HG03378 (cell line): Measurements from ENCODE around the gene MEI1.

Source experiments
- ATAC-seq: cut with Tn5 transposase; IDR thresholded peaks from one replicate; pipeline ENCODE4 v1.9.1; 2021; ENCODE audit warnings: mild to moderate bottlenecking, moderate library complexity; ENCODE audit not compliant: unreplicated experiment

Gene MEI1

DNA sequence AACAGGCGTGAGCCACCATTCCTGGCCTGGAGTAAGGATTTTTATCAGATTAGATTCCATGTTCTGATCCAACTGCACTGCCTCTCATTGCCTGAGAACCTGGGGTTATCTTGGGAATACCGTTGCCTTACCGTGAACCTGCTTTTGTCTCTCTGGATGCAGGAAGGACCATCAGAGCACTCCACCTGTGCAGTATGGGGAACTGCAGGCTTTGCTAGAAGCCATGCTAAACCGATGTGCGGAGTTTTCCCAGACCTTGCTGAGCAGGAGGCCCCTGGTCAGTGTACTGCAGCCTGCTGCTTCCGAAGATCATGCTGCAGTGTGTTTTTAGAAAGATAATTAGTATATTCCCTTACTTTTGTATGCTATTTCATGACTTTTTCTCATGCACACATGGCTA lies 43.6 kb downstream of the MEI1 start:
- no peak for ATAC-seq

DNA sequence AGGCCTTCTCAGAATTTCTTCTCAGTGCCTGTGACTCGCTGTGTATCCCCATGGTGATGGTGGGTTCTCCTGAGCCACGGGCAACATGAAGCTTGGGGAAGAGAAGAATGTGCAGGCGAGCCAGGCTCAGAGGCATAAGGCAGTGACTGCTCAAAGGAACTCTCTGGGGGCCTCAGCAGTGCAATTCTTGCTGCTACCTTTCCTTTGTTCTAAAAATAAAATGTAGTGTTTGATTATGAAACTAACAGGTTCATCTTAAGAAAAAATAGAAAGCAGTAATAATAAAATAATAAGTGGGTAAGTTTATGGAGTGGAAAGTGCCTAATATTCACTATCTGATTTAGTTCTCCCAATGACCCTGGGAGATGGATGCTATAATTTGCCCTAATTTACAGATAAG lies 46.7 kb downstream of the MEI1 start:
- no peak for ATAC-seq

DNA sequence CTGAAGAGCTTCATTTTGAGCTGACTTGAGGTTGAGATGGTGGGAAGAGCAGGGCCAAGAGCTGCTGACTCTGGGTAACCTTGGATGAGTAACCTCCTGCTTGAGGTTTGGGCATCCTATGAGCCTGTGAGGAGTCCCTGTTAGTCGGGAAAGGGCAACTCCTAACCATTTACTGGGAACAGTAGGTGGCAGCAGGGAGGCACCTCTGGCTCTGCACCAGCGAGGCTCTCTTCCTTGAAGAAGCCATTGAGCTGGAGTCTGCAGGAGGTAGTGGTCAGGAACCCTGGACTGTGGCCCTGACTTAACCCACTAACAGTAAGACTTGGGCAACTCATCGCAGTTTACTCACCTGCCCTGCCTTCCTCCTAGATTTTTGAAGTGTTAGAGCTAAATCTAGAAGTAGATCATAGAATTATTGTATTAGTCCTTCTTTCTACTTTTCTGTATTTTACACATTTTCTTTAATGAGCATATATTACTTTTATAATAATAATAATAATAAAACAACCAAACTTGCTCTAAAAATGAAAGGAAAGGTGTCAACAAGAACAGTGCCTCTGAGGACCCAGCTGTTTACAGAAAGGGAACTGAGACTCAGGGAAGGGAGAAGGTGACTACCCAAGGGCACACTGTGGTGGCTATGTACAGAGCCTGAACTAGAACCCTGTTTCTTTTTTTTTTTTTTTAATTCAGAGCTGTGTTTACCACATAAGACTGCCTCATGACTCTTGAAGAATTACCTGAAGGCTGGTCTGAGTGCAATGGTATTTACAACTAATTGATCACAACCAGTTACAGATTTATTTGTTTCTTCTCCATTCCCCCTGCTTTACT lies 47.5 kb downstream of the MEI1 start:
- peak; percentile 71 for ATAC-seq

DNA sequence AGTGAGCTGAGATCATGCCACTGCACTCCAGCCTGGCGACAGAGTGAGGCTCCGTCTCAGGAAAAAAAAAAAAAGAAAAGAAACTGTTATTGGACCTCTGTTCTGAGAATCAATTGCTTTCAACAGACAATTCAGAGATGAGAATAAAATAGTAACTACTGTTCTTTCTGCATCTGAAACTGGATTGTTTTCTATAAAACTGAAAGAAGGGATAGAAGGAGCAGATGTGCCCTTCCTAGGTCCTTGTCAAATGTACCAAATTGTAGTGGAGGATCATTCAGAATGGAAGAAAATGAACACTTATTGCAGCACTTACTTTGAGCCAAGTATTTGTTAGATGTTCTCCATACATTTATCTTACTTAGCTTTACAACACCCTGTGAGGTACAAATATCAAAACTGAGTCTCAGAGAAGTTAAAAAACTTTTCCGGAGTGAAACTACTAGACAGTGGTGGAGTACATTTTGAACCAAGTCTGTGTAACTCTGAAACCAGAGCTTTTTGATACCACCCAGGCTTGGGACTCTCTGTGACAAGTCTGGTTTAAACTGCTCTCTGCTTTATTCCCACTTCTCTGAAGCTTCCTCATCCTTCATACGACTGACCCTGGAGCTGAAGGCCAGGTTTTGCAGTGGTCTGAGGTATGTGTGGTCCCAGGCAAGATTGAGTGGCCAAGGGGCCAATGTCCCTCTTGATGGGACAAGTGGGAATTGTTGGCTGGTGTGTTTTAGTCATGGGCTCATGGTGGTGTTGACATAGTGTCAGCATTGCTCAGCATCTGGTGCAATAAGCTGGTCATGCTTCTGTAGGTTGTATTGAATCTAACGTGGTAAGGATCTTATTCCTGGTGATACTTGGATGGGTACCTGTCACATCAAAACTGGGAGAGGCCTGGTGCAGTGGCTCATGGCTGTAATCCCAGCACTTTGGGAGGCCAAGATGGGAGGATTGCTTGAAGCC lies 53.0 kb downstream of the MEI1 start:
- ATAC-seq, result no peak

DNA sequence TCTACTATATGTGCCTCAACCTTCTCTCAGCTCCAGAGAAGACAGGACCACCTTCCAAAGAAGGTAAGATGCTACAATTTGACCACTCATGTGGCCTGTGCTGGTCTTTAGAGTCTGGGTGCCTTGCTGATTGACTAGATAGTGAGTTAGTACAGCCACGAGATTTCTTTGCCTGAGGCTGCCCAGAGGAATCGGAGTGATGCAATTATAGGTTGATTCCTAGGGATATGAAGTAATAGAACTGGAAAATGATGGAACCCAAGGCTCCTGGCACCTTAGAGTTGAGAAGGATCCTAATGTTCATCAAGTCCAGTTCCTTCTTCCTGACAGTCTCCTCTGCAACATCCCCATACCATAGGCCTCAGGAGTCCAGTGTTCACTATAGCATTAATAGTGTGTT lies 54.7 kb downstream of the MEI1 start:
- no peak for ATAC-seq

DNA sequence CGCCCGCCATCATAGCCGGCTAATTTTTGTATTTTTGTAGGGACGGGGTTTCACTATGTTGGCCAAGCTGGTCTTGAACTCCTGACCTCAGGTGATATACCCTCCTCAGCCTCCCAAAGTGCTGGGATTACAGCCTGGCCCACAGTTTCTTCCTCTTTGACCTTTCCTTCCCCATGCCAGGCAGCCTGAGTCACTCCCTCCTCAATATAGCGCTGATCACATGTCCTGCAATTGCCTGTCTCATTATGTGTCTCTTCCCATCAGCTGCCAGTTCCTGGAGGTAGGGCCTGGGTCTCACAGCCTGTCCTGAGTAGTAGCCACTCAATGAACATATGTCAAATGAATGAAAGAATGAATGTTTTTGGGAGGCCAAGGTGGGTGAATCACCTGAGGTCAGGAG lies 58.2 kb downstream of the MEI1 start:
- ATAC-seq, result no peak

DNA sequence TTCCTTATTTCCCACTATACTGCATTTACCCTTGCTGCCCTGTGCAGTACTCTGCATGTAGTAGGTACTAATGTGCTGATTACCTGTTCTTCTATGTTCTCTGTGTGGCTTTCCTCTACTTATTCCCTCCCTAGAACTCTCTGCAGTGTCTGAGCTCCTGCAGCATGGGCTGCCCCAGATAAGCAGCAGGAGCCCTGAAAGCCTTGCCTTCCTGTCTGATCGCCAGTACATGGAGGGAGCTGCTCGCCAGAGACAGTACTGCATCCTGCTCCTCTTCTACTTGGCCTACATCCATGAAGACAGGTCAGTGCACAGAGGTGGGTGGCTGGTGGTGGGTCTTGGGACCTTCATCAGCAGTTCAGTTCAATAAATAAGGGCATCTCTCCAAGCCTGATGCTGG lies 58.9 kb downstream of the MEI1 start:
- no peak for ATAC-seq

DNA sequence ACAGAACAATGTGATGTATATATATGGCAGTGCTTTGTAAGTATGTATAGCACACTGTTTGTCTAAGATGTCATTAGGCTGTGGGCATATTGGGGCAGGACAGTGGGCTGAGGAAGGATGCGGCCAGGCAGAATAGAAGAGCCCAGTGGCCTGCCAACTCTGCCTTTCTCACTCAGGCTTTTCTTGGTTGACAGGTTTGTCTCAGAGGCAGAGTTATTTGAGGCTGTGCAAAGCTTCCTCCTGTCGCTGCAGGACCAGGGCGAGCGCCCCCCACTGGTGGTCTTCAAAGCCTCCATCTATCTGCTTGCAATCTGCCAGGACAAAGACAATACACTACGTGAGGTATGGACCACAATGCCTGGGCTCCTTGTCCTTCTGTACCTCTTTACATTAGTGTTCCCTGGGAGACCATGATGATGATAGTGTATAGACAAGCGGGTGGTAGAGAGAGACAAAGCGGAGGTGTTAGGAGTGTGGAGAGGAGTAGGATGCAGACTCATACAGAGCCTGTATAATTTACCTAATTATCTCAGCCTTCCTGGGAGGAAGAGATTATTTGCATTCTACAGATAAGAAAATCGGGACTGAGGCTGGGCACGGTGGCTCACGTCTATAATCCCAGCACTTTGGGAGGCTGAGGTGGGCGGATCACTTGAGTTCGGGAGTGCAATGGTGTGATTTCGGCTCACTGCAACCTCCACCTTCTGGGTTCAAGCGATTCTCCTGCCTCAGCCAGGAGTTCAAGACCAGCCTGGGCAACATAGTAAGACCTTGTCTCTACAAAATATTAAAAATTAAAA lies 63.9 kb downstream of the MEI1 start:
- ATAC-seq, result no peak

DNA sequence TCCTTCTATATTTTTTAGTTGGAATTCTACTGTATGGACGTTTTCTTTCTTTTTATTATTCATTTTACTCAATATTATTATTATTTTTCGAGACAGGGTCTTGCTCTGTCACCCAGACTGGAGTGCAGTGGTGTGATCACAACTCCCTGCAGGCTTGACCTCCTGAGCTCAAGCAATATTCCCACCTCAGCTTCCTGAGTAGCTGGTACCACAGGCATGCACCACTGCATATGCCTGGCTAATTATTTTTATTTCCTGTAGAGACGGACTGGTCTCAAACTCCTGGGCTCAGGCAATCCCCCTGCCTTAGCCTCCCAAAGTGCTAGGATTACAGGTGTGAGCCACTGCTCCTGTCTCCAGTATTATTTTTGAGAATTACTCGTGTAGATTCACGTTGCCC lies 67.2 kb downstream of the MEI1 start:
- ATAC-seq, result no peak

DNA sequence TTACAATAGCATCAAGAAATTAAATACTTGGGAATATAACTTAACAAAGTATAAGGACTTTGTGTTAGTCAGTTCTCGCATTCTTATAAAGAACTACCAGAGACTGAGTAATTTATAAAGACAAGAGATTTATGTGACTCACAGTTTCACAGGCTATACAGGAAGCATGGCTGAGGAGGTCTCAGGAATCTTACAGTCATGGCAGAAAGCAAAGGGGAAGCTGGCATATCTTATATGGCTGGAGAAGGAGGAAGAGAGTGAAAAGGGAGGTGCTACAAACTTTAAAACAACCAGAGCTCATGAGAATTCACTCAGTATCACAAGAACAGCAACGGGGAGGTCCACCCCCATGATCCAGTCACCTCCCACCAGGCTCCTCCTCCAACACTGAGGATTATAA lies 69.1 kb downstream of the MEI1 start:
- no peak for ATAC-seq

DNA sequence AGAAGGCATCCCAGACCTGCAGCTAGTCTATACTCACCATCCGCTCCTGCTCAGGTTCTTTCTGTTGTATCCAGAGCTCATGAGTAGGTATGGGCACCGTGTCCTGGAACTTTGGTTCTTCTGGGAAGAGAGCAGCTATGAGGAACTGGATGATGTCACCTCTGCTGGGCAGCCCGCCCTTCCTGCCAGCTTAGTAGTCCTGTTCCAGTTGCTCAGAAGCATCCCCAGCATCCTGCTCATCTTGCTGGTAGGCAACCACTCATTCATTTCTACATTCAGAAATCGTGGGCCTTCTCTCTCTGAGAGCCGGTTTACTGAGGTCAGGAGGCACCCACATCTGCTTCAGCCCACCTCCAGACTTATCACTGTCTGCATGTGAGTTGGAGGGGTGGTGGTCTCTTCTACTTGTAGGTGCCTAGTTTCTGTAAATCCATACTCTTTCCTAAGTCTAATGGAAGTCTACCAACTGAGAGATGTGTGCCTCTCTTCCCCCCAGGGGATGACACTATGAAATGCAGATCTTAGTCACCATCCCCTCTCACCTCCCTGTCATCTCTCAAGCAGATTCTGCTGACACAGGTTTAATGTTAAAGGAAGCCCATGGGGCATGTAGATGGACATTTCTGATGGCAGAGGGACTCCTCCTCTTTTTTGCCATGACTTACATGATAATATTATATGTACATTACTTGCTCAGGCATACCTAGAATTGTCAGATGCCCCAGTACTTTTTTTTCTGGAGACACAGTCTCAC lies 71.6 kb downstream of the MEI1 start:
- no peak for ATAC-seq

DNA sequence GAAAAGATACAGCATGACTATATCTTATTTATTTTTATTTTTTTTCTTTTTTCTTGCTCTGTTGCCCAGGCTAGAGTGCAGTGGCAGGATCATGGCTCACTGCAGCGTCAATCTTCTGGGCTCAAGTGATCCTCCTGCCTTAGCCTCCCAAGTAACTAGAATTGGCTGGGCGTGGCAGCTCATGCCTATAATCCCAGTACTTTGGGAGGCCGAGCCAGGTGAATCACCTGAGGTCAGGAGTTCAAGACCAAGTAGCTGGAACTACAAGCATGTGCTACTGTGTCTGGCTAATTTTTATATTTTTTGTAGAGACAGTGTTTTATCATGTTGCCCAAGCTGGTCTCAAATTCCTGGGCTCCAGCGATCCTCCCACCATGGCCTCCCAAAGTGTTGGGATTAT lies 72.9 kb downstream of the MEI1 start:
- no peak for ATAC-seq

DNA sequence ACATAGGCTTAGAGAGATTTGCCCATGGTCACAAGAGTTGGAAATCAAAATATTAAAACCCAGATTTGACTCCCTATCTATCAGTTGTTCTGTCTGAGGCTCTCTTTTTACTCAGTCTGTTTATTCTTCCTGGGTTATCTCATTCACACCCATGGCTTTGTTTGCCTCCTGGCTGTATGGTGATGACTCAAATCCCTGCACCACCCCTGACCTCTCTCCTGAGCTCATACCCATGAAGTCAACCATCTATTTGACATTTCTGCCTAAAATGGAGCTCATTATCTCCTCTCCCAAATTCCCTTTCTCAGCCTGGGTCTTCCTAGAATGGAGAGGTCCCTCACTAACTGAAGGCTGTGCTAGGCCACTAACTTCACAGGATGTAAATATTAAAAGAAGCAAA lies 73.3 kb downstream of the MEI1 start:
- no peak for ATAC-seq

DNA sequence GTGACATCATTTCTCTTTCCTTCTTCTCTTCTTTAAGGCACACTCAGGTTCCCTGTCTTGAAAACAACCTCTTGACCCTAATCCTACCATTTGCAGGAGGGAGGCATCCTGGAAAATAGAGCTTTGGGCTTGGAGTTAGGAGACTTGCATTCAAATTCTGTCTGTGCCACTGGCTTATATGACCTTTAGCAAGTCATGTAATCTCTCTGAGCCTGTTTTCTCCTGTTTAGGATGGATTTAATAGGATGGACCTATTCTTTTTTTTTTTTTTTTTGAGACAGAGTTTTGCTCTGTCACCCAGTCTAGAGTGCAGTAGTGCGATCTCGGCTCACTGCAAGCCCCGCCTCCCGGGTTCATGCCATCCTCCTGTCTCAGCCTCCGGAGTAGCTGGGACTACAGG lies 76.0 kb downstream of the MEI1 start:
- no peak for ATAC-seq

DNA sequence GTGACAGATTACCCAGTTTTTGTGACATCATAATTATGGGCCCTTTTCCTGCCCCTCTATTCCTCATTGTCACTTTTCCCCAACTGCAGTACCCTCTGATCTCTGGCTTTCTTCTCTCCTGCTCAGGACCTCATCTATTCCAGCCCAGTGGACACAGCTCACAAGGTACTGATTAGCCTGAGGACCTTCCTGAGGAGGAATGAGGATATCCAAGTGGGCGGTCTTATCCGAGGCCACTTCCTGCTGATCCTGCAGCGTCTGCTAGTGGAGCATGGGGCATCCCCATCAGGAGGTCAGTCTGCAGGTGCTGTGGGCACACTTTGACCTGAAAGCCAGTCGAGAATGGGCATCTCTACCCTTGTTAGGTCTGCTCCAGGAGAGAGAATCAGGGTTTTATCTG lies 76.7 kb downstream of the MEI1 start:
- no peak for ATAC-seq

DNA sequence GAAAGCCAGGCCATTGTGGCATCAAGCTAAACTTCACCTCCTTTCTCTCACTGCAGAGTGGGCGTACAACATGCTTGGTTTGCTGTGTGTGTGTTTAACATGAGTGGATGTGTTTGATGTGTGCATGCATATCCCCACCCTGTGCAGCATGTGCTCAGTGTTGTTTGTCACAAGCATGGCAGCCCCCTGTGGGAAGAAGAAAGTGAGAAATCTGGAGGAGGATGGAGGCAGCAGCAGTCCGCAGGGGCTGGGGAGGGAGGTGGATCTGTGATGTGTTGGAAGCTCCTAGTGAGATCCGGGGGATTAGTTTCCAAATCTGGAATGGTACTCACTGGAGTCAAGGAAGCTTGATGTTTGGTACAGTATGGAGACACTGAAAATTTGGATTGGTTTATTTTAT lies 77.1 kb downstream of the MEI1 start:
- ATAC-seq, result no peak

DNA sequence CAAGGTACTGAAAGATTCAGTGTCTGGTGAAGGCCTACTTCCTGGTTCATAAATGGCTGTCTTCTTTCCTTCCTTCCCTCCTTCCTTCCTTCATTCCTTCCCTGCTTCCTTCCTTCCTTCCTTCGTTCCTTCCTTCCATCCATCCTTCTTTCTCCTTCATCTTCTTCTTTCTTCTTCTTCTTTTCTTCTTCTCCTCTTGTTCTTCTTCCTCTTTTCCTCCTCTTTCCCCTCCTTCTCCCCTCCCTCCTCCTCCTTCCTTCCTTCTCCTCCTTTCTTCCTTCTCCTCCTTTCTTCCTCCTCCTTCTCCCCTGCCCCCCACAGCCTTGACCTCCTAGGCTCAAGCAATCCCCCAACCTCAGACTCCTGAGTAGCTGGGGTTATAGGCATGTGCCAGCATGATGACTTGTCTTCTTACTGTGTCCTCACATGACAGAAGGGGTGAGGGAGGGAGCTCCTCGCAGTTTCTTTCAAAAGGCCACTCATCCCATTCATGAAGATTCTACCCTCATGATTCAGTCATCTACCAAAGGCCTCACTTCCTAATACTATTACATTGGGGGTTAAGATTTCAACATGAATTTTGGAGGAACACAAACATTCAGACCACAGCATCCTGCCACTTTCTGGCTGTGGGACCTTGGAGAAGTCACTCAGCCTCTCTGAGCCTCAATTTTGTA lies 78.6 kb downstream of the MEI1 start:
- no peak for ATAC-seq

DNA sequence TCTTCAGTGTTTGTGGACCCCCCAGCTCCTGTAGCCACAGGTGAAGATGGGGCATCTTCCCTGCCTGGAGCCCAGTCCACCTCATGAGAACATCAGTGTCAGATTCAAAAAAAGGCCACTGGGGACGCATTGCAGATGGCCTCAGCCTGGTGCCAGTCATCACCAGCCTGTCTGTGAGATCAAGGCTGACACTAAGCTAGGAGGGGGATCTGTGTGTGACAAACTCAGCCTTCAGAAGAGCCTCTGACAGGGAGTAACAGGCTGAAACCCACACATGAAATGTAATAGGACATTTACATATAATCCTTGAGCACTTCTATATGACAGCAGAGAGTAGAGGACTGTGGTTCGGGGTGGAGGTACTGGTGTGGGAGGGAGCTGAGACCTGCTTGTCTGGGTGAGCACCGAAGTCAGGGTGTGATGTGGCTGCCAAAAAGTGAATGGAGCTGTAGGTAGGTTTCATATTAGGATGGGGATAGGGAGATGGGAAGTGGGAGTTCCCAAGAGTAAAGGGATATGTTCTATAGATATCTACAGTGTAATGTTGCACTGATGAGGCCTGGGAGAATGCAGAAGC lies 80.7 kb downstream of the MEI1 start:
- ATAC-seq, result no peak

DNA sequence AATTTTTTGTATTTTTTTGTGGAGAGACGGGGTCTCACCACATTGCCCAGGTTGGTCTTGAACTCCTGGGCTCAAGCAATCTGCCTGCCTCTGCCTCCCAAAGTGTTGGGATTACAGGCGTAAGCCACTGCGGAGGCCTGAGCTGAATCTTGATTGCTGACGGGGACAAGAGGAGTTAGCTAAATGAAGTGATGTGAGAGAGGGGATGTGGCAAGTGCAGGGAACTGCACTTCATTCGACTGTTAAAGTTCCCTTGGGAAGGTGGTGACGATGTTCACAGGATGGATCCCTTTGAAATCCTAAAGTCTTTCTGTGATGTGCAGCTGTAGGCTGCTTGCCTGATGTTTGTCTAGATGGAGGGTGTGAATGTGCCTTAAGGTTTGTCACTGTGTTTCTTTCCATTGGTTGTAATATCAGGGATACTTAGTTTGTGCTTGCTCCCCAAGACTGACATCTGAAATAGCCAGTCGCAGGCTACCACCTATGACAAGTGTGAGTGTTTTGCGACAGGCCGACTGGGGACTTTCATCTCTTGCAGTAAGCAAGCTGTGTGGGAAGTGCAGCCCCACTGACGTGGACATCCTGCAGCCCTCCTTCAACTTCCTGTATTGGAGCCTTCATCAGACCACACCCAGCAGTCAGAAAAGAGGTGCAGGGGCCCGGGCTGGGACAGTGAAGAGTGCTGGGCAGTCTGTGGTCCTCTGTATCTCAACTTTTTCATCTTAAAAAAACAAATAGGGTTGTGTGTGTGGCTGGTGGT lies 81.6 kb downstream of the MEI1 start:
- peak; percentile 78 for ATAC-seq
